Left kidney (tissue), 8 donors: Measurements from ENCODE around the gene KLHDC8B. TPM values are rescaled to one million over a fixed set of nuclear protein-coding genes. Genes with fewer than 3 reads are reported as not detected.

Experiments
- DNase-seq: peaks from one replicate; pipeline ENCODE4 v3.0.0-alpha.2; 2013
- long read RNA-seq, 8 donors: transcript quantifications; one replicate each; lab custom pipeline, GENCODE V29; 2026
- polyA plus RNA-seq: library from polyadenylated mRNA; unstranded; fragments of 120-200 nt; gene quantifications from one replicate; pipeline ENCODE4 v1.2.1, GENCODE V29; 2013; ENCODE audit not compliant: insufficient read length

The KLHDC8B gene
- polyA plus RNA-seq = 41.1 TPM
- long read RNA-seq, donor 1, transcript KLHDC8B-201 (6 exons, 1,959 nt) = major isoform, 7 of 8 reads
- long read RNA-seq, donor 1, partial matches to known transcripts = 0 of 8 reads
- long read RNA-seq, donor 1, other reads (novel, unspliced or antisense) = 0 of 8 reads
- long read RNA-seq, donor 2, transcript KLHDC8B-201 (6 exons, 1,959 nt) = major isoform, 12 of 13 reads
- long read RNA-seq, donor 2, partial matches to known transcripts = 0 of 13 reads
- long read RNA-seq, donor 2, other reads (novel, unspliced or antisense) = 0 of 13 reads
- long read RNA-seq, donor 3, transcript KLHDC8B-201 (6 exons, 1,959 nt) = major isoform, 7 of 7 reads
- long read RNA-seq, donor 3, partial matches to known transcripts = 0 of 7 reads
- long read RNA-seq, donor 3, other reads (novel, unspliced or antisense) = 0 of 7 reads
- long read RNA-seq, donor 4, partial matches to known transcripts = 9 of 10 reads
- long read RNA-seq, donor 4, other reads (novel, unspliced or antisense) = 0 of 10 reads
- long read RNA-seq, donor 5, transcript KLHDC8B-201 (6 exons, 1,959 nt) = major isoform, 10 of 22 reads
- long read RNA-seq, donor 5, partial matches to known transcripts = 12 of 22 reads
- long read RNA-seq, donor 5, other reads (novel, unspliced or antisense) = 0 of 22 reads
- long read RNA-seq, donor 6, partial matches to known transcripts = 0 of 4 reads
- long read RNA-seq, donor 6, other reads (novel, unspliced or antisense) = 0 of 4 reads
- long read RNA-seq, donor 7, transcript KLHDC8B-201 (6 exons, 1,959 nt) = major isoform, 21 of 23 reads
- long read RNA-seq, donor 7, partial matches to known transcripts = 0 of 23 reads
- long read RNA-seq, donor 7, other reads (novel, unspliced or antisense) = 0 of 23 reads
- long read RNA-seq, donor 8, transcript KLHDC8B-201 (6 exons, 1,959 nt) = major isoform, 8 of 8 reads
- long read RNA-seq, donor 8, partial matches to known transcripts = 0 of 8 reads
- long read RNA-seq, donor 8, other reads (novel, unspliced or antisense) = 0 of 8 reads

DNA sequence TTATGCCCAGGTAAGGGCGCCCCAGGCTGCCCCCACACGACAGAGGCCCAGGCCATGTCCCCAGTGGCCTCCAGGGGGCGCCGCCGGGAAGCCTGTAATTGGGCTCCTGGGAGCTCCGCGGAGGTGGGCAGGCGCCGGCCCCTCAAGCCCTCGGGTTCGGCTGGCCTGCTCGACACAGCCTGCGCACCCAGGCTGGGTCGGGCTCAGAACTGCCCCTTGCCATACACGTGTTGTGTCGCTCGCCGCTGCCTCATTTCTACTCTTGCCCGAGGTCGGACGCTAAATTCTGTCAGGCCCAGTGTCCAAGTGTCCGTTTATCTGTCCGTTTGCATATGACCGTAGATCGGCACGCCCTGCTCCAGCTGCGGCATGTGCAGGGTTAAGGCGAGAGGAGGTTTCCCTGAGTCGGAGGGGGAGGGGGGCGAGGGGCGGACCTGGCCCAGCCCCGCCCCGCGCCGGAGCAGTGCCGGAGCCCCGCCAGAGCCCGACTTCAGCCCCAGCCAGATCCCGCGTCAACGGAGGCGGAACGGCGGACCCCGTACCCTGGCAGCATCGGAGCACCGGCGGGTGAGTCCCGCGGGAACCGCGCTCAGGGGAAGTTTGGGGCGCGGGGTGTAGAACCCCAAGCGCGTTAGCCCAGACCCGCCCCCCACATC lies at the start of gene KLHDC8B:
Gene KLHDC8B (plus strand): TSS at position 480 of the 656 bp plus-strand sequence. CDS start 1,172 bp downstream, outside the sequence.
- peak; percentile 87 for DNase-seq

- no peak for DNase-seq
Observed at GRCh38 chr3:49122022-49122421, 49.4 kb upstream of the KLHDC8B start.

DNA sequence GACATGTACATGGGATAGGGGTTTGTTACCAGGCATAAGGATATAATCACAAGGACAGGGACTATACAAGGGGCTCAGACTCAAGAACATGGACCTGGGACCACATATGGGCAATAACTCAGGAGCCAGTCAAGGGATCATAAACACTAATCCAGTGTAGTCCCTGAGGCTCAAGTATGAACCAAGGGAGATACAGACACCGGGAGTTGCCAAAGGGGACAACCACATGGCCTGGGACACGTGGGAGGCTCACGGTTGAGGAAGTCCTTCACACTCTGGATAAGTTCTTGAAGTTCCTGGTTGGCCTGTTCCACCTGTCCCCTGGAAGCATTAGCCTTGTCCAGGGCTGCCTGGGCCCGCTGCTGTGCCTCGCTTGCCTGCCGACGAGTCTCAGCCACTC lies 48.9 kb upstream of the KLHDC8B start:
- no peak for DNase-seq

GRCh38 chr3:49122886-49123545 lies 48.4 kb upstream of the KLHDC8B start:
- no peak for DNase-seq

- no peak for DNase-seq
Observed at GRCh38 chr3:49123687-49124086, 47.7 kb upstream of the KLHDC8B start.

GRCh38 chr3:49124203-49124602 lies 47.2 kb upstream of the KLHDC8B start:
- DNase-seq = no peak

DNA sequence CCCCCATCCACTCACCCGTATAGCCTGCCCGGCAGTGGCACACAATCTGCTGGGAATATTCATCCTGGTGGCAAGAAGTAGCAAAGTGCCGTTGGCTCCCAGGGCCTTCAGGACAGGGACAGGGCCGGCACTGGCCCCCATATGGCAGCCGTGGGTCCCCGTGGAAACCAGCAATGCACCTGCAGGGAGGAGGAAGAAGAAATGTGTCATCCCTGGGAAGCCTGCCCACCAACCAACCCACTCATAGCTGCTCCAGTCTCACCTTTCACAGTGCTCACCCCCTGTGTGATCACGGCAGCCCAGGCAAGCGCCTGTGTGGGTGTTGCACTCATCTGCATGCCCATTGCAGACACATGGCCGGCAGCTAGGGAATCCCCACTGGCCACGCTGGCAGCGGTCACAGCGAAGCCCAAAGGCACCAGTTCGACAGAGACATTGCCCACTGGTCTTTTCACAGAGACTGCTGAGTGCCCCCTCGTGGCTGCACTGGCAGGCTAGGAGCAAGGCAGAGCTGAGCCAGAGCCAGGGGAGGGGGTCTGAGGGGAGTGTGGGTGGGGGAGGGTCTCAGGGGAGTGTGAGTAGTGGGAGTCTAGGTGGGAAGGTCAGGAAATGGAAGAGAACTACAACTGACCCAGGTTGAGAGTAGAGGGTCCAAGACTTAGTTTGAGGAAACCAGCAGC lies 46.3 kb upstream of the KLHDC8B start:
- no peak for DNase-seq

GRCh38 chr3:49131040-49131439 lies 40.4 kb upstream of the KLHDC8B start:
- no peak for DNase-seq

- no peak for DNase-seq
Observed at GRCh38 chr3:49131576-49131975, 39.8 kb upstream of the KLHDC8B start.

DNA sequence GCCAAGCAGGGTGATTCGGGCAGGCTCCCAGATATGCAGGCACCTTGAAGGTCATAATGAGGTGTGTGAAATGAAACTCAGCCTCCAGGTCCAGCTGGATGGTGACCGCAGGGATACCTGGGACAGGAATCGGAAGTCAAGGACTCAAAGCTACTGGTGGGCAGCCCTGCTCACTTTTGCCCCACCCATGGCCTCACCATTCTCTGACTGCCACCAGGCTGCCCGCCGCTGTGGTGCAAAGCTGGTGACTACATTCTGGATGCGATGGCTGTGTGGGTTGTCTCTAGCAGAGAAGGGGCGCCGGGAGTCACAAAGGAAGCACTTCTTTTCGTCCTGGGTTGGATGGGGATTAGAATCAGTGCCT lies 39.3 kb upstream of the KLHDC8B start:
- DNase-seq = no peak

GRCh38 chr3:49132437-49133225 lies 38.8 kb upstream of the KLHDC8B start, which contains the start of gene LAMB2:
Gene LAMB2 (minus strand): TSS chr3:49133050. CDS start chr3:49132867, 183 bp downstream.
- peak; percentile 85 for DNase-seq

- DNase-seq = peak; percentile 88
Observed at GRCh38 chr3:49133226-49133951, 38.0 kb upstream of the KLHDC8B start.

DNA sequence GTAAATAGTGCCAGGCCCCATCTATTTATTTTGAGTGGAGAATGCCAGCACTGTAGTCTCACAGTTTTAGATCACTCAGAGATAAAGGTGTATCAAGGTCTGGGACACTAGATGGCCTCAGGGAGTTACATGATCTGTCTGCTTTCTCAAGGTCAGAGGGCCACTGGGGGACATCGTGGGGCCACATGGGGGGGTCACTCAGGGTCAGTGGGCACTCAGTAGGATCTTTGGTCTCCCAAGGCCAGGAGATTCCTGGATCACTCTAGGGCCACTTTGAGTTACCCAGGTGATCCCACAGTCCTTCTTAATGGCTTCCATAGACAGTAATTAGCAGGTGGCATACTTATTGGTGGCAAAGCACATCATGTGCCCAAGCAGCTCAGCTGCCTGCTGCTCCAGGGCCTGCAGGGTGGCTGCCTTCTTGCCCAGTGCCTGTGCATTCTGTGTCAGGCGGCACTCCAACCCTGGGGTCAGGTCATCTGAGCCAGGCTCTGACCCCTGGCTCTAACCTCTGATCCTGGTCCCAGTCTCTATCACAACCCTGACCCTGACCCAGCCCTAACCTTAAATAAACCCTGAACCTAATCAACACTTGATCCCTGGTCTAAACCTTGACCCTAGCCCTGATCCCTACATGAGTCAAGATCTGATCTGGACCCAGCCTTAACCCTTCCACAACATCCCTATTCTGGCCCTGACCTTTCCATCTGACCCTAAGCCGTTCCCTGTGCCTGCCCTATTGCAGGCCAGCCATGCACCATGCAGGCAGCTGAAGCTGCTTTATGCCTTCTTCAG lies 36.7 kb upstream of the KLHDC8B start:
- DNase-seq = no peak

GRCh38 chr3:49135499-49135898 lies 35.9 kb upstream of the KLHDC8B start:
- DNase-seq = no peak

GRCh38 chr3:49140080-49140479 lies 31.3 kb upstream of the KLHDC8B start:
- DNase-seq = no peak

GRCh38 chr3:49148159-49148558 lies 23.2 kb upstream of the KLHDC8B start:
- no peak for DNase-seq

DNA sequence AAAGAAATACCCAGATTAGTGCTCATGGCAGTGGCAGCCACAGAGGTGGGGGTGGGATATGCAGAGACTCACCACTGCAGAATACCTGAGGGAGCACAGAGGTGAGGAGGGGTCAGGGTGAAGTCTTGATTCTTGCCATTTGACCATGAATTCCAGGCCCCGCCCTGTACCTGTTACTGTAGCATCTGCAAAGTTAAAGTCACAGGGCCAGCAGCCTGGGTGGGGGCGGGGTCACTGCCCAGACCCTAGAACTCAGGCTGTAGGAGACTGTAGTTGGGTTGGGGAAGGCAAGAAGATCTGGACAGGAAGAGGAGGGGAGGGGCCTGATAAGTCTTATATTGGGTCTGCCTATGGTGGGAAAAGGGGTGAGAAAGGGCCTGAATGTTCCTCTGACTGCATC lies 19.8 kb upstream of the KLHDC8B start:
- DNase-seq = no peak

DNA sequence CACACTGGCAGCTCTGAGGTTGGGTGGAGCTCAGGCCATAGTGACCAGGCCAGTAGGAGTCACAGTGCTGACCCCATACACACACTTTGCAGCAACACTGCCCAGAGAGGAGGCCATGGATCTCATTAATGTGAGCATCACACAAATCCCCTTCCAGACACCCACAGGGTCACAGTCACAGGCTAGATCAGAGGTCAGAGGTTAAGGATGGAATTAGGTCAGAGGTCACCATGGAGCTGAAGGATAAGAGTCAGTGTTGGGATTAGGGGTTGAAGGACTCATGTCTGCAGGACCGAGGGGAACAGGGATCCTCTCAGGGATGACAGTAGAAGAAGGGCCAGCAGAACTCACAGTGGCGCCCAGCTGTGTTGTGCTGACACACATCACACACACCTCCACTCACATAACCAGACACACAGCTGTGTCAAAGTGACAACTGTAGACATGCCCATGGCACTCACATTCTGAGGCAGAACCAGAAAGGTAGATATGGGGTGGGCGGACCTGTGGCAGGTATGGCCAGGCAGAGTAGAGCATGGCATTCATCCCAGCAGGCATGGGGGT lies 18.0 kb upstream of the KLHDC8B start:
- no peak for DNase-seq
